SK-N-SH (cell line): Measurements from ENCODE around the gene DRC3. TPM values are rescaled to one million over a fixed set of nuclear protein-coding genes. Genes with fewer than 3 reads are reported as not detected.

Experiments used
- CTCF ChIA-PET: fragments of 300-600, 350-600 bp; formaldehyde crosslinking; extraction: SDS; loops from one replicate; lab custom pipeline; 2021; lab: Yijun Ruan, JAX
- POLR2A ChIA-PET: fragments of 350-600 bp; sonication (Branson Sonifier 250); formaldehyde crosslinking; extraction: SDS; loops from one replicate; lab custom pipeline; 2020; ENCODE audit warnings: antibody characterized with exemption, inconsistent platforms; lab: Yijun Ruan, JAX
- DNase-seq: peaks from one replicate; pipeline ENCODE4 v3.0.0; 2012
- H2AFZ ChIP-seq: fragments of 200-600 bp; sonication (generic); 2 replicates; pipeline ENCODE4 v1.8.1; 2016; ENCODE audit warnings: antibody characterized with exemption, mild to moderate bottlenecking, low read depth
- H3F3A ChIP-seq: fragments of 200-600 bp; sonication (generic); replicated peaks from 2 replicates; pipeline ENCODE3; 2016; ENCODE audit warnings: antibody characterized with exemption, mild to moderate bottlenecking; ENCODE audit not compliant: insufficient read depth
- H3K27ac ChIP-seq, 2 experiments: fragments of 200-500 bp in 1 of 2; fragments of 200-600 bp in 1 of 2; sonication (Bioruptor generic) in 1 of 2; sonication (generic), shearing (Covaris generic) in 1 of 2; 2 replicates each; pipeline versions ENCODE4 v1.5.1 to v1.6.1; 2014 to 2016; ENCODE audit warnings: low read depth in 2 of 2, inconsistent platforms in 1 of 2, low read length in 1 of 2, mild to moderate bottlenecking in 1 of 2, mixed read lengths in 1 of 2
- H3K27me3 ChIP-seq: fragments of 200-600 bp; sonication (generic), shearing (Covaris generic); 2 replicates; pipeline ENCODE4 v1.6.1; 2016; ENCODE audit warnings: mixed run types; ENCODE audit not compliant: insufficient read depth
- H3K36me3 ChIP-seq, 2 experiments: fragments of 200-500 bp in 1 of 2; fragments of 200-600 bp in 1 of 2; sonication (Bioruptor generic) in 1 of 2; sonication (generic) in 1 of 2; replicated peaks in 1 of 2; 2 replicates each; pipeline versions ENCODE3 to v1.5.1; 2014 to 2016; ENCODE audit warnings: low read length in 1 of 2, mild to moderate bottlenecking in 1 of 2; ENCODE audit not compliant: insufficient read depth in 2 of 2, control insufficient read depth in 1 of 2
- H3K4me1 ChIP-seq, 2 experiments: fragments of 200-500 bp in 1 of 2; fragments of 200-600 bp in 1 of 2; sonication (Bioruptor generic) in 1 of 2; sonication (generic), shearing (Covaris generic) in 1 of 2; 2 replicates each; pipeline versions ENCODE4 v1.5.1 to v1.6.1; 2014 to 2016; ENCODE audit warnings: low read depth in 1 of 2, low read length in 1 of 2, mixed run types in 1 of 2; ENCODE audit not compliant: insufficient read depth in 2 of 2, control insufficient read depth in 1 of 2
- H3K4me2 ChIP-seq: fragments of 200-600 bp; sonication (generic), shearing (Covaris generic); 2 replicates; pipeline ENCODE4 v1.6.1; 2017; ENCODE audit warnings: mixed run types
- H3K4me3 ChIP-seq, 2 experiments: fragments of 200-500 bp in 1 of 2; fragments of 200-600 bp in 1 of 2; sonication (Bioruptor generic) in 1 of 2; sonication (generic), shearing (Covaris generic) in 1 of 2; 2 replicates each; pipeline versions ENCODE4 v1.5.1 to v1.8.1; 2014 to 2016; ENCODE audit warnings: low read depth in 2 of 2, inconsistent platforms in 1 of 2, low read length in 1 of 2, mild to moderate bottlenecking in 1 of 2, mixed read lengths in 1 of 2, moderate library complexity in 1 of 2
- H3K79me2 ChIP-seq: fragments of 200-600 bp; sonication (generic); 2 replicates; pipeline ENCODE4 v1.8.1; 2017; ENCODE audit warnings: mild to moderate bottlenecking; ENCODE audit not compliant: insufficient read depth
- H3K9ac ChIP-seq: fragments of 200-600 bp; sonication (generic); 2 replicates; pipeline ENCODE4 v1.6.1; 2017; ENCODE audit warnings: mixed run types
- H3K9me2 ChIP-seq: fragments of 200-600 bp; sonication (generic); 2 replicates; pipeline ENCODE4 v1.6.1; 2017; ENCODE audit warnings: mixed run types
- H3K9me3 ChIP-seq: fragments of 200-600 bp; sonication (generic); 2 replicates; pipeline ENCODE4 v1.6.1; 2017; ENCODE audit warnings: mixed run types, mild to moderate bottlenecking, moderate library complexity
- H4K20me1 ChIP-seq: fragments of 200-600 bp; sonication (generic); 2 replicates; pipeline ENCODE4 v1.6.1; 2017; ENCODE audit warnings: mild to moderate bottlenecking, mixed run types; ENCODE audit not compliant: insufficient read depth
- EP300 ChIP-seq, 2 experiments: IDR thresholded peaks; 2 replicates each; pipeline versions ENCODE4 v1.4.0 to v1.6.1; 2012; ENCODE audit warnings: borderline replicate concordance in 1 of 2, low read depth in 1 of 2, low read length in 1 of 2
- EZH2phosphoT487 ChIP-seq: fragments of 200-600 bp; sonication (generic); IDR thresholded peaks from 2 replicates; pipeline ENCODE4 v1.6.1; 2017; ENCODE audit warnings: low read depth, mixed run types, mild to moderate bottlenecking, antibody characterized with exemption, moderate library complexity, borderline replicate concordance
- FOSL2 ChIP-seq: IDR thresholded peaks from 2 replicates; pipeline ENCODE4 v1.4.0; 2012; ENCODE audit warnings: low read depth, mild to moderate bottlenecking, moderate library complexity, borderline replicate concordance
- FOXM1 ChIP-seq: IDR thresholded peaks from 2 replicates; pipeline ENCODE4 v1.4.0; 2012; ENCODE audit warnings: low read depth, mild to moderate bottlenecking
- GABPA ChIP-seq: IDR thresholded peaks from 2 replicates; pipeline ENCODE4 v1.4.0; 2012; ENCODE audit warnings: low read depth, mild to moderate bottlenecking
- GATA2 ChIP-seq: sonication (generic); formaldehyde crosslinking; IDR thresholded peaks from 2 replicates; pipeline ENCODE4 v1.5.0; 2020; ENCODE audit warnings: mild to moderate bottlenecking, missing genetic modification reagents
- MEF2A ChIP-seq: IDR thresholded peaks from 2 replicates; pipeline ENCODE4 v1.4.0; 2012; ENCODE audit warnings: low read depth, borderline replicate concordance
- MXI1 ChIP-seq: IDR thresholded peaks from 2 replicates; pipeline ENCODE4 v1.6.1; 2012; ENCODE audit warnings: mild to moderate bottlenecking, low read depth, low read length, improper control_type of control experiment
- NFIC ChIP-seq: IDR thresholded peaks from 2 replicates; pipeline ENCODE4 v1.4.0; 2012; ENCODE audit warnings: borderline replicate concordance
- NRF1 ChIP-seq: IDR thresholded peaks from 2 replicates; pipeline ENCODE4 v1.6.1; 2012; ENCODE audit warnings: low read depth, mild to moderate bottlenecking, low read length
- POLR2AphosphoS5 ChIP-seq: IDR thresholded peaks from 2 replicates; pipeline ENCODE4 v1.6.1; 2012; ENCODE audit warnings: low read depth, low read length
- RAD21 ChIP-seq: IDR thresholded peaks from 2 replicates; pipeline ENCODE4 v1.6.1; 2012; ENCODE audit warnings: mild to moderate bottlenecking, low read length
- RCOR1 ChIP-seq: fragments of 150-350 bp; IDR thresholded peaks from 2 replicates; pipeline ENCODE4 v1.6.1; 2017; ENCODE audit warnings: antibody characterized with exemption, low read length
- RFX5 ChIP-seq: IDR thresholded peaks from 2 replicates; pipeline ENCODE4 v1.6.1; 2012; ENCODE audit warnings: mild to moderate bottlenecking, improper control_type of control experiment, low read length
- SIN3A ChIP-seq: IDR thresholded peaks from 2 replicates; pipeline ENCODE4 v1.6.1; 2012; ENCODE audit warnings: low read depth, mild to moderate bottlenecking, low read length, moderate library complexity, borderline replicate concordance
- TAF1 ChIP-seq: IDR thresholded peaks from 2 replicates; pipeline ENCODE4 v1.6.1; 2012; ENCODE audit warnings: low read depth, mild to moderate bottlenecking, low read length, moderate library complexity, borderline replicate concordance
- TEAD4 ChIP-seq: IDR thresholded peaks from 2 replicates; pipeline ENCODE4 v1.4.0; 2012; ENCODE audit warnings: mild to moderate bottlenecking, borderline replicate concordance; ENCODE audit not compliant: insufficient read depth
- USF1 ChIP-seq: IDR thresholded peaks from 2 replicates; pipeline ENCODE4 v1.4.0; 2012; ENCODE audit warnings: low read depth, borderline replicate concordance
- USF2 ChIP-seq: fragments of 150-350 bp; IDR thresholded peaks from 2 replicates; pipeline ENCODE4 v1.6.1; 2017; ENCODE audit warnings: antibody characterized with exemption, low read length, low read depth, borderline replicate concordance
- WGBS: methylation state at CpG from one replicate; pipeline ENCODE4 v1.1.6; 2017; ENCODE audit warnings: low lambda C conversion rate; 5-methylcytosine and 5-hydroxymethylcytosine counted together
- polyA plus RNA-seq, 3 experiments: library from polyadenylated mRNA; depleted of rRNA; stranded (reverse); fragments of >200 nt; gene quantifications; 2 replicates each; pipeline ENCODE4 v1.2.3, GENCODE V29; 2012
- TF ChIP-seq, protein P1 (sequence below): IDR thresholded peaks from 2 replicates; pipeline ENCODE4 v1.4.0; 2012; ENCODE audit warnings: low read depth
- TF ChIP-seq, protein P2 (sequence below): IDR thresholded peaks from 2 replicates; pipeline ENCODE4 v1.4.0; 2012; ENCODE audit warnings: low read depth, borderline replicate concordance

The DRC3 gene
- polyA plus RNA-seq, 1 of the 3 experiments (the other 2 are of a cell fraction) = 3.6 TPM

DNA sequence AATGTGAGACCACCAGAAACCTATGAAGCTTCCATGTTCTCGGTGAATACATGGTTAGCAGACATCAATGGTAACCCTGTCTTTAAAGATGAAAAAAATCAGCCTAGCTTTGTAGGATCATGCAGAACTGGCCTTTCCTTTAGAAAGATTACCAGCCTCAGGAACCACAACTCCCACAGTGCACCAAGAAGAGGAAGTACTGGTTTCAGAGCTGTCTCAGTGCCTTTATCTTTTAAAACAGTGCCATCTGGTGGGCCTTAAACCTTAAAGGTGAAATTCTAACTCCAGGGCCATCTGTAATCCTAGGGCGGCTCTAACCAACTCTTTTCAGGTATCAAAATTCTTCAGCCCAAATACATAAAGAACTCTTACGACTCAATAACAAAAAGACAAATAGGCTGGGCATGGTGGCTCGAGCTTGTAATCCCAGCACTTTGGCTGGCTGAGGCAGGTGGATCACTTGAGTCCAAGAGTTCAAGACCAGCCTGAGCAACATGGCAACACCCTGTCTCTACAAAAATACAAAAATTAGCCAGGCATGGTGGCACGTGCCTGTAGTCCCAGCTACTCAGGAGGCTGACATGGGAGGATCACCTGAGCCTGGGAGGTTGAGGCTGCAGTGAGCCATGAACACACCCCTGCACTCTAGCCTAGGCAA lies 60.9 kb downstream of the DRC3 start (continued):
- no peak for TF ChIP-seq TAF1
- peak; percentile 99 for TF ChIP-seq RAD21
- TF ChIP-seq MEF2A = no peak
- TF ChIP-seq USF1 = no peak
- TF ChIP-seq USF2 = no peak
- peak; percentile 38; the same call in 1 of the 2 replicates for TF ChIP-seq RCOR1
- no peak for TF ChIP-seq NFIC
- no peak for TF ChIP-seq FOSL2
- no peak for TF ChIP-seq MXI1
- TF ChIP-seq, all 33 proteins: peak for 7

DNA sequence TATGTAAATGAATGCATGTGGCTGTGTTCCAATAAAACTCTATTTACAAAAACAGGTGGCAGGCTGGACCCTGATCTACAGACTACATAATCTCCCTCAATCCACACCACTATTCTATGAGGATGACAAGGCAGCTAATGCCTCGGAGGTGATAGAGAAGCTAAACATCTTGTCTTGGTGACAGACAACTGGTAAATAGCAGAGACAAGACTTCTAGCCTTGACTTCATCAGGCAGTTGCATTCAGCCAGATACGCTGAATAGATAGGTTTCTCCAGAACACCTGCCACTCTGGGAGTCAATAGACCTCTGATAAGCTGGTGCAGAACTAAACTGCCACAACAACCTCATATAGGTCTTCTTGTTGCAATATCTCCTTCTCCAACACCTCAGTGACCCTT lies 63.0 kb downstream of the DRC3 start:
- no peak overlapping the region for H3K4me3 ChIP-seq
- H3K27me3 ChIP-seq = no peaks in the 10 kb centered on the region
- H2AFZ ChIP-seq = no peak overlapping the region
- TF ChIP-seq POLR2AphosphoS5 (no peak), GABPA (no peak), NFIC (no peak), FOSL2 (no peak), NRF1 (no peak), EP300 (IDR thresholded peaks at IDR 0.05; ENCODE audit: borderline replicate concordance in 1 of 2, low read depth in 1 of 2, low read length in 1 of 2) (no peak), TEAD4 (no peak), USF1 (no peak), SIN3A (no peak), EZH2phosphoT487 (no peak), RFX5 (no peak), USF2 (no peak), FOXM1 (no peak), GATA2 (CRISPR knock-in tag) (no peak)
- TF ChIP-seq, protein P1, sequence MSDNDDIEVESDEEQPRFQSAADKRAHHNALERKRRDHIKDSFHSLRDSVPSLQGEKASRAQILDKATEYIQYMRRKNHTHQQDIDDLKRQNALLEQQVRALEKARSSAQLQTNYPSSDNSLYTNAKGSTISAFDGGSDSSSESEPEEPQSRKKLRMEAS = no peak
- TF ChIP-seq, protein P2, sequence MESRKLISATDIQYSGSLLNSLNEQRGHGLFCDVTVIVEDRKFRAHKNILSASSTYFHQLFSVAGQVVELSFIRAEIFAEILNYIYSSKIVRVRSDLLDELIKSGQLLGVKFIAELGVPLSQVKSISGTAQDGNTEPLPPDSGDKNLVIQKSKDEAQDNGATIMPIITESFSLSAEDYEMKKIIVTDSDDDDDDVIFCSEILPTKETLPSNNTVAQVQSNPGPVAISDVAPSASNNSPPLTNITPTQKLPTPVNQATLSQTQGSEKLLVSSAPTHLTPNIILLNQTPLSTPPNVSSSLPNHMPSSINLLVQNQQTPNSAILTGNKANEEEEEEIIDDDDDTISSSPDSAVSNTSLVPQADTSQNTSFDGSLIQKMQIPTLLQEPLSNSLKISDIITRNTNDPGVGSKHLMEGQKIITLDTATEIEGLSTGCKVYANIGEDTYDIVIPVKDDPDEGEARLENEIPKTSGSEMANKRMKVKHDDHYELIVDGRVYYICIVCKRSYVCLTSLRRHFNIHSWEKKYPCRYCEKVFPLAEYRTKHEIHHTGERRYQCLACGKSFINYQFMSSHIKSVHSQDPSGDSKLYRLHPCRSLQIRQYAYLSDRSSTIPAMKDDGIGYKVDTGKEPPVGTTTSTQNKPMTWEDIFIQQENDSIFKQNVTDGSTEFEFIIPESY = no peak
- ChIA-PET CTCF (interaction anchor here (0.8 to 2.8 kb wide), 5 partner anchors 76 to 223 kb away, joined by 3 to 26 read pairs (median 4); no protein-coding TSS in a partner anchor), POLR2A (no interaction called here)
- DNase-seq = no peak
- peaks cover 58% of the 10 kb centered on the region for H3K79me2 ChIP-seq
- no peaks in the 10 kb centered on the region for H4K20me1 ChIP-seq
- peaks cover 0 to 15% of the 10 kb centered on the region in 2 experiments; a peak in 2 of 4 replicates for H3K4me1 ChIP-seq
- no peaks in the 10 kb centered on the region for H3K36me3 ChIP-seq
- WGBS = 69% methylated on average over 2 of the region's 2 CpGs
- H3K9me3 ChIP-seq = no peaks in the 10 kb centered on the region
- peaks cover 7% of the 10 kb centered on the region for H3F3A ChIP-seq
- no peak overlapping the region for H3K4me2 ChIP-seq
- no peak overlapping the region for H3K9ac ChIP-seq
- H3K27ac ChIP-seq = no peak overlapping the region
- no peaks in the 10 kb centered on the region for H3K9me2 ChIP-seq
